ENCODE results near the gene CCDC85C.
A peak's percentile ranks its signal among the peaks of the same experiment; 100 is the strongest.

CCDC85C gene

GRCh38 chr14:99507860-99508640, 96.0 kb downstream of the CCDC85C start:
- DNase-seq, result no peak

GRCh38 chr14:99506276-99506675, 97.7 kb downstream of the CCDC85C start:
- DNase-seq, result no peak

- DNase-seq, result no peak
Observed at GRCh38 chr14:99505089-99505488, 98.9 kb downstream of the CCDC85C start.

GRCh38 chr14:99503848-99504453, 100.1 kb downstream of the CCDC85C start:
- DNase-seq, result no peak

- DNase-seq, result no peak
Observed at GRCh38 chr14:99502989-99503421, 101.0 kb downstream of the CCDC85C start.

GRCh38 chr14:99497894-99498293, 106.1 kb downstream of the CCDC85C start:
- DNase-seq, result no peak

GRCh38 chr14:99497341-99497740, 106.7 kb downstream of the CCDC85C start:
- DNase-seq, result no peak

- no peak for DNase-seq
Observed at GRCh38 chr14:99484106-99484505, 119.9 kb downstream of the CCDC85C start.

- DNase-seq, result no peak
Observed at GRCh38 chr14:99481745-99482099, 122.3 kb downstream of the CCDC85C start.

- DNase-seq, result peak; percentile 100
Observed at GRCh38 chr14:99480917-99481744, 122.9 kb downstream of the CCDC85C start, which contains the start of gene CCNK. TSS of gene CCNK (plus strand) at chr14:99481409. CDS start at chr14:99492678, 11,269 bp downstream.

- no peak for DNase-seq
Observed at GRCh38 chr14:99479906-99480869, 123.8 kb downstream of the CCDC85C start, which contains the start of gene SETD3. TSS of gene SETD3 (minus strand) at chr14:99480859. CDS start at chr14:99465805, 15,054 bp downstream.

GRCh38 chr14:99479160-99479905, 124.7 kb downstream of the CCDC85C start:
- DNase-seq, result no peak

- DNase-seq, result no peak
Observed at GRCh38 chr14:99478128-99478527, 125.9 kb downstream of the CCDC85C start.

- no peak for DNase-seq
Observed at GRCh38 chr14:99476864-99477263, 127.1 kb downstream of the CCDC85C start.

GRCh38 chr14:99475660-99476059, 128.3 kb downstream of the CCDC85C start:
- DNase-seq, result no peak

- no peak for DNase-seq
Observed at GRCh38 chr14:99475179-99475578, 128.8 kb downstream of the CCDC85C start.

- DNase-seq, result no peak
Observed at GRCh38 chr14:99473458-99473857, 130.5 kb downstream of the CCDC85C start.

- DNase-seq, result no peak
Observed at GRCh38 chr14:99472937-99473336, 131.1 kb downstream of the CCDC85C start.

- DNase-seq, result no peak
Observed at GRCh38 chr14:99471731-99472130, 132.3 kb downstream of the CCDC85C start.

GRCh38 chr14:99468836-99469592, 135.0 kb downstream of the CCDC85C start:
- DNase-seq, result no peak

- no peak for DNase-seq
Observed at GRCh38 chr14:99468081-99468480, 135.9 kb downstream of the CCDC85C start.
